ENCODE results near the gene NRIP1. TPM values are rescaled to one million over a fixed set of nuclear protein-coding genes. Genes with fewer than 3 reads are reported as not detected.

Gene NRIP1, protein sequence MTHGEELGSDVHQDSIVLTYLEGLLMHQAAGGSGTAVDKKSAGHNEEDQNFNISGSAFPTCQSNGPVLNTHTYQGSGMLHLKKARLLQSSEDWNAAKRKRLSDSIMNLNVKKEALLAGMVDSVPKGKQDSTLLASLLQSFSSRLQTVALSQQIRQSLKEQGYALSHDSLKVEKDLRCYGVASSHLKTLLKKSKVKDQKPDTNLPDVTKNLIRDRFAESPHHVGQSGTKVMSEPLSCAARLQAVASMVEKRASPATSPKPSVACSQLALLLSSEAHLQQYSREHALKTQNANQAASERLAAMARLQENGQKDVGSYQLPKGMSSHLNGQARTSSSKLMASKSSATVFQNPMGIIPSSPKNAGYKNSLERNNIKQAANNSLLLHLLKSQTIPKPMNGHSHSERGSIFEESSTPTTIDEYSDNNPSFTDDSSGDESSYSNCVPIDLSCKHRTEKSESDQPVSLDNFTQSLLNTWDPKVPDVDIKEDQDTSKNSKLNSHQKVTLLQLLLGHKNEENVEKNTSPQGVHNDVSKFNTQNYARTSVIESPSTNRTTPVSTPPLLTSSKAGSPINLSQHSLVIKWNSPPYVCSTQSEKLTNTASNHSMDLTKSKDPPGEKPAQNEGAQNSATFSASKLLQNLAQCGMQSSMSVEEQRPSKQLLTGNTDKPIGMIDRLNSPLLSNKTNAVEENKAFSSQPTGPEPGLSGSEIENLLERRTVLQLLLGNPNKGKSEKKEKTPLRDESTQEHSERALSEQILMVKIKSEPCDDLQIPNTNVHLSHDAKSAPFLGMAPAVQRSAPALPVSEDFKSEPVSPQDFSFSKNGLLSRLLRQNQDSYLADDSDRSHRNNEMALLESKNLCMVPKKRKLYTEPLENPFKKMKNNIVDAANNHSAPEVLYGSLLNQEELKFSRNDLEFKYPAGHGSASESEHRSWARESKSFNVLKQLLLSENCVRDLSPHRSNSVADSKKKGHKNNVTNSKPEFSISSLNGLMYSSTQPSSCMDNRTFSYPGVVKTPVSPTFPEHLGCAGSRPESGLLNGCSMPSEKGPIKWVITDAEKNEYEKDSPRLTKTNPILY (N-terminal part only)
- total RNA-seq, result 1 to 10 TPM; 6.1 to 6.5 TPM

DNA sequence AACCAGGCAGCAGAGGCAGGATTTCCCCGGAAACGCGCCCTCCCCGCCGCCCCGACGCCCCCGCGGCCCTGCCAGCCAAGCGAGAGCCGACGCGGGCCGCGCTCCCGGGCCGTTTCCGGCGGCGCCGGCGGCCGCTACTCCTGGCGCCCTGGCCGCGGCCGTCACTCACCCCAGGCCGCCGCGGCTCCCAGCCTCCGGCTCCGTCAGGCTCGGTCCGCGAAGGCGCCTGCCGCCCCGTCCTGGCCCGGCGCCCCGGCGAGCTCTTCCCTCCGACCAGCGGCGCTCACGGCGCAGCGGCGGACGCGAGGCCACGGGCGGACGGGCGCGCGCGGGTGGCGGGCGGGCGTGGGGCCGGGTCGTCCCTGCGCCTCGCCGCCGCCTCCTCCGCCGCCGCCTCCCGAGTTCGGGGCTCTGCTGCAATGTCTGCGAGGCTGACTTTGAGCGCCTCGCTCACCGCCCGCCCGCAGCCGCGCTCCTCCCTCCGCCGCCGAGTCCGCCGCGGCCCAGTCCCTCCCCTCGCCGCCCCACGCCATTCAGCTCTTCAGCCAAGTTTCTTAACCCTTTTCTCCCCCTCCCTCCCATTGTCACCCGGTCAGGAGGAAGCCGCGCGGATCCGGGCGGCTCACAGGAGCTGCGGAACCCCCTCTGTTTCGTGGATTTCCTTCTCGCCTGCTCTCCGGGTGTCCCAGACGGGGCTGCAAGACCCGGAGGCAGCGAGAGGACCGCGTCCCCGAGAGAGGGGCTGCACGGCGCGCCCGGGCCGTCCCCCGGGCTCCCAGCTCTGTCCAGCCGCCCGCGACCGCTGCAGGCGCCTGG, at the start of gene NRIP1:
TSS of gene NRIP1 (minus strand) at position 425 of the 816 bp plus-strand sequence. CDS start 96,808 bp downstream, outside the sequence.
- Mint-ChIP-seq H3K4me3 (peak within 1 kb of the TSS; percentile 90), H3K36me3 (ENCODE audit: low read depth) (no peaks in the 10 kb centered on the region), H3K9me3 (no peaks in the 10 kb centered on the region), H3K27ac (peak within 1 kb of the TSS; percentile 94), H3K27me3 (ENCODE audit: low read depth) (no peaks in the 10 kb centered on the region), H3K4me1 (ENCODE audit: low read depth) (peaks cover 36% of the 10 kb centered on the region)
- CTCF ChIA-PET, result interaction anchor here (2.5 kb wide), 1 partner anchor 13 kb away, joined by 9 read pairs; no protein-coding TSS in a partner anchor
- DNase-seq, result peak; percentile 71
- intact Hi-C loops (cut with micrococcal nuclease), result loop anchor here (1.0 to 5.0 kb wide), 4 partner anchors 7 to 763 kb away; partner anchors contain the start of genes HSPA13 and SAMSN1

DNA sequence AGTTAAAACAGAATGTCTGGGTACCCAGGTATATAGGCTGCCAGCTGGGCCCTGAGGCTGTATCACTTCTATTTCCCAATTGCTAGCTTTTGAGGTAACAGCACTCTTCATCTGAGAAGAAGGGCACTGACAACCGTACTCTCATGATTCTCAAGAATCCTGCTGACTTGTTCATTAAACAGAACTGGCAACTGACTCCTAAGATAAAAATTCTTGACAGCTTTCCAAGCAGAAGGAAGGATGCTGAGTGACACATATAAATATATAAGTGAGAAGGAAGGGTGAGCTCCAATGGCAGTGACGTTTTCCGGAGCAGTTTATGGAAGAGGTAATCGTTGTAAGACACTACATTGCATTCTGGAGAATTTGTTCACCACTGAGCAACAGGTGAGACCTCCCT, 48.1 kb upstream of the NRIP1 start:
- DNase-seq, result no peak
- CTCF ChIA-PET, result no interaction called here
- H3K27ac Mint-ChIP-seq, result no peak overlapping the region
- intact Hi-C loops (cut with micrococcal nuclease), result no loop called here
- H3K27me3 Mint-ChIP-seq (ENCODE audit: low read depth), result no peaks in the 10 kb centered on the region
- H3K4me1 Mint-ChIP-seq (ENCODE audit: low read depth), result no peaks in the 10 kb centered on the region
- no peaks in the 10 kb centered on the region for H3K9me3 Mint-ChIP-seq
- H3K36me3 Mint-ChIP-seq (ENCODE audit: low read depth), result no peaks in the 10 kb centered on the region
- H3K4me3 Mint-ChIP-seq, result no peak overlapping the region

DNA sequence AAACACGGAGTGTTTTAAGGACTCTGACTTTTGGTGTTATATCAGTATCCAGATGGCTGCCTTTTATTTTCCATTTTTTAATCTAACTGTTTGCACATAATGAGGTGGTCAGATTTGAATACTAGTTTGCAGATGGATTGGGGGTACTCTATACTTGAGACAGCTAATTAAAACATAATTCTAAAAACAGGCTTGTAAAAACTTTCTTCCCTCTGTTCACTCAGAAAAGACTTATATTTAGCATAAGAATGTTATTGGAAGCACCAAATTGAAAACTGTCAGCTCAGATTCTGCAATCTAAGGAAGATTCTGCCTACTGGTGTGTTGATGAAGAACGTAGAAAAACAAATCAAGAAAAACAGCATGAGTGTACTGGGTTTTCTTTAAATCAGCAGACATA, 44.0 kb upstream of the NRIP1 start:
- intact Hi-C loops (cut with micrococcal nuclease), result no loop called here
- CTCF ChIA-PET, result no interaction called here
- Mint-ChIP-seq H3K4me1 (ENCODE audit: low read depth) (no peaks in the 10 kb centered on the region), H3K4me3 (no peak overlapping the region), H3K9me3 (no peaks in the 10 kb centered on the region), H3K36me3 (ENCODE audit: low read depth) (no peaks in the 10 kb centered on the region), H3K27ac (no peak overlapping the region), H3K27me3 (ENCODE audit: low read depth) (no peaks in the 10 kb centered on the region)
- no peak for DNase-seq

DNA sequence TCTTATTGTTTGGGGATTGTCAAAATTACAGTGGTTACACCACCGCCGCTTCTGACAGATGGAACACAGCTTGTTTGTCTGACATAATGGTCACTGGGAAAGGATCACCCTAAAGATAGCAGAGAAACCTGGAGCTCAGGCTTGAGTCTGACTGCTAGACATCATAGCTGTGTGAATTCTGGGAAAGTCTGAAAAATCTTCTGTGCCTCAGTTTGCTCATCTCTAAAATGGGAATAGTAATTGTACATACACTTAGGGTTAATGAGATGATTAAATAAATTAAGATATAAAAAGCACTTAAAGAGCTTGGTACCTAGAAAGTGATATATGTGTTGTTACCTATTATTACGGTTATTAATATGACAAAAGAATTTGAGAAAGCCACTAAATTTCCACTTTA, 39.7 kb upstream of the NRIP1 start:
- no peak overlapping the region for H3K4me3 Mint-ChIP-seq
- H3K36me3 Mint-ChIP-seq (ENCODE audit: low read depth), result no peaks in the 10 kb centered on the region
- DNase-seq, result no peak
- CTCF ChIA-PET, result no interaction called here
- no peaks in the 10 kb centered on the region for H3K4me1 Mint-ChIP-seq (ENCODE audit: low read depth)
- H3K27ac Mint-ChIP-seq, result no peak overlapping the region
- no peaks in the 10 kb centered on the region for H3K9me3 Mint-ChIP-seq
- H3K27me3 Mint-ChIP-seq (ENCODE audit: low read depth), result no peaks in the 10 kb centered on the region
- intact Hi-C loops (cut with micrococcal nuclease), result no loop called here

DNA sequence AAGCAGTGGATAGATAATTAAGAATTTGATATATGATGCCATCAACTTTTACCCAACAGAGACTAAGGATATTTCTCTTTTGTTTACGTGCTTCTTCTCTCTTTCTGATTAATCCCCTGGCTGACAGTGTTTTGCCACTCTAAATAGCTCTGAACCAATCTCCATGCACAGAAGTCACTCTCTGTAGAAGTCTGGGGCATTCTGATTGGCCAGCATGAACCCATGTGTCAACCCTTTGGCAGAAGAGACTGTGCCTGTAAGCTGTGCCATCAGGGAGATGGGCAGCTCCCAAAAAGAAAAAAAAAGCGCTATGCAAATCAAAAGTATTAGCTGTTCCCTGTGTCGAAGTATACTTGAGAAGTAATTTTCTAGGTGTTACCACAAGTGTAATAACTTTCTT, 34.1 kb upstream of the NRIP1 start:
- CTCF ChIA-PET, result no interaction called here
- H3K27ac Mint-ChIP-seq, result no peak overlapping the region
- intact Hi-C loops (cut with micrococcal nuclease), result no loop called here

DNA sequence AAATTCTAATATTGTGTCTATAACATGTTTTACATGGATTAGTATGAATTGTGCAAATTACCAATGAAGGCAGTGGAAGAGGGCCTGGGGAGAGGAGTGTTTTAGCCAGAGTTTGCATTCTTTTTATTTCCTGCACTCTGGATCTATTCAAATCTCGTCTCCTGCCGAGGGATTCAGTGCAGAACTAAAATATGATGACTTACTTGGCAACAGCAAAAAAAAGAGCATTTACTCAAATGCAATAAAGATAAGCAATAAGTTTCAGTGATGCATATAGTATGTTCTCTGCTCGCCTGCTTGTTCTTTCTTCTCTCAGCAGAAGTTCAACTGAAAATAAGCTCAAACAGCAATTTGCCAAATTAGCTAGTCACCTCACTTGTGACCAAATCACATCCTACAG, 33.4 kb upstream of the NRIP1 start:
- CTCF ChIA-PET, result no interaction called here
- H3K4me3 Mint-ChIP-seq, result no peak overlapping the region
- no peaks in the 10 kb centered on the region for H3K4me1 Mint-ChIP-seq (ENCODE audit: low read depth)
- DNase-seq, result no peak
- no peaks in the 10 kb centered on the region for H3K27me3 Mint-ChIP-seq (ENCODE audit: low read depth)
- H3K9me3 Mint-ChIP-seq, result no peaks in the 10 kb centered on the region
- H3K27ac Mint-ChIP-seq, result no peak overlapping the region
- intact Hi-C loops (cut with micrococcal nuclease), result no loop called here
- no peaks in the 10 kb centered on the region for H3K36me3 Mint-ChIP-seq (ENCODE audit: low read depth)

More for the DNA sequence above, 34.1 kb upstream of the NRIP1 start:
- no peak for DNase-seq
- H3K4me3 Mint-ChIP-seq, result no peak overlapping the region
- H3K4me1 Mint-ChIP-seq (ENCODE audit: low read depth), result no peaks in the 10 kb centered on the region
- no peaks in the 10 kb centered on the region for H3K27me3 Mint-ChIP-seq (ENCODE audit: low read depth)
- no peaks in the 10 kb centered on the region for H3K9me3 Mint-ChIP-seq
- H3K36me3 Mint-ChIP-seq (ENCODE audit: low read depth), result no peaks in the 10 kb centered on the region

DNA sequence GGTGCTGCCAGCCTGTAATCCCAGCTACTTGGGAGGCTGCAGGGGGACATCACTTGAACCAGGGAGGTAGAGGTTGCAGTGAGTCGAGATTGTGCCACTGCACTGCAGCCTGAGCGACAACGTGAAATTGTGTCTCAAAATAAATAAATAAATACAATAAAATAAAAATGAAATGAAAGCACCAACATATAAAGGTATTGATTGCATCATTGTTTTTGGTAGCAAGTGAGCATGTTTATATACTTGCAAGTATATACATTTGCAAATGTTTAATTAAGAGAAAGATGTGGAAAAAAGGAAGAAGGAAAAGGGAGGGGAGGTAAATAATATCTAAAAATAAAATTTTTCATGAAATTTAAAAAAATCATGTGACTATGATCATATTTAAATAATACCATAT, 32.8 kb upstream of the NRIP1 start:
- CTCF ChIA-PET, result no interaction called here
- no peaks in the 10 kb centered on the region for H3K36me3 Mint-ChIP-seq (ENCODE audit: low read depth)
- H3K9me3 Mint-ChIP-seq, result no peaks in the 10 kb centered on the region
- H3K27me3 Mint-ChIP-seq (ENCODE audit: low read depth), result no peaks in the 10 kb centered on the region
- no peak overlapping the region for H3K4me3 Mint-ChIP-seq
- H3K27ac Mint-ChIP-seq, result no peak overlapping the region
- intact Hi-C loops (cut with micrococcal nuclease), result no loop called here
- no peaks in the 10 kb centered on the region for H3K4me1 Mint-ChIP-seq (ENCODE audit: low read depth)
- DNase-seq, result no peak

DNA sequence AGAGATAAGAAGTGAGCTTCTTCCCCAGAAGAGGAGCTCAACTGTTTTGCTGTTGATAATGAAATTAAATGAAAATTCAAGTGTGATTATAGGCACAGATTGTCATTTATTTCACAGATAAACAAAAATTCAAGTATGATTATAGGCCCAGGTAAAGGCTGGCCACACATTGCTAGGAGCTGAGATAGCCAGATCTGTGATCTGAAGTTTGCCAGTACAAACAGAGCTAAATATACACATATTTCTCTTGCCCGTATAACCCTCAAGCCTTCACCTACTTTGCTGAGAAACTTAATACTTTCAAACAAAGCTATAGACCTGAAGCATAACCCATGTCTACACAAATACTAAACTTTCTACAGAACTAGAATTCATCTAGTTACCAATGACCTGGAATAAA, 31.3 kb upstream of the NRIP1 start:
- no peaks in the 10 kb centered on the region for H3K27me3 Mint-ChIP-seq (ENCODE audit: low read depth)
- no peaks in the 10 kb centered on the region for H3K4me1 Mint-ChIP-seq (ENCODE audit: low read depth)
- CTCF ChIA-PET, result interaction anchor here (1.2 kb wide), 1 partner anchor 389 kb away, joined by 3 read pairs; no protein-coding TSS in a partner anchor
- no peaks in the 10 kb centered on the region for H3K36me3 Mint-ChIP-seq (ENCODE audit: low read depth)
- H3K9me3 Mint-ChIP-seq, result no peaks in the 10 kb centered on the region
- intact Hi-C loops (cut with micrococcal nuclease), result no loop called here
- no peak overlapping the region for H3K27ac Mint-ChIP-seq
- H3K4me3 Mint-ChIP-seq, result no peak overlapping the region
- DNase-seq, result no peak

DNA sequence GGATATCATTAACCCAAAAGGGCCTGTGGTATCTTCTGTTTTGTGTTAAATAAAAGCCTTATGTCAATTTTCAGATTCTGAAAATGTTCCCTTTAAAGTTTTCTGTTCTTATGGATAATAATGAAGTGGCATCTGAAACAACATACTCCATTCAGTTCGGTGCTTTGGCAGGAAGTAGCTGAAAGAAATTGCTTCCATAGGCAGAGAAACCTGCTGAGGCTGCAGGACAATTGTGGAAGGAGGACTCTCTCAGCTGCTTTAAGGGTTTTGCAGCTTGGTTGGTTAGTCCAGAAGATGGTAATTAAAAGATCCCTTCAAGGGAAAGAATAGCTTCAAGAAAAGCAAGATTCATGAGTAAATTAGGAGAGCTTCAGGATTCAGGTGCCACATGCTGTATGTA, 30.5 kb upstream of the NRIP1 start:
- CTCF ChIA-PET, result interaction anchor here (1.2 kb wide), 1 partner anchor 390 kb away, joined by 3 read pairs; no protein-coding TSS in a partner anchor
- no peak for DNase-seq
- no peaks in the 10 kb centered on the region for H3K4me1 Mint-ChIP-seq (ENCODE audit: low read depth)
- H3K36me3 Mint-ChIP-seq (ENCODE audit: low read depth), result no peaks in the 10 kb centered on the region
- no peaks in the 10 kb centered on the region for H3K9me3 Mint-ChIP-seq
- intact Hi-C loops (cut with micrococcal nuclease), result no loop called here
- no peak overlapping the region for H3K4me3 Mint-ChIP-seq
- H3K27me3 Mint-ChIP-seq (ENCODE audit: low read depth), result no peaks in the 10 kb centered on the region
- H3K27ac Mint-ChIP-seq, result no peak overlapping the region

DNA sequence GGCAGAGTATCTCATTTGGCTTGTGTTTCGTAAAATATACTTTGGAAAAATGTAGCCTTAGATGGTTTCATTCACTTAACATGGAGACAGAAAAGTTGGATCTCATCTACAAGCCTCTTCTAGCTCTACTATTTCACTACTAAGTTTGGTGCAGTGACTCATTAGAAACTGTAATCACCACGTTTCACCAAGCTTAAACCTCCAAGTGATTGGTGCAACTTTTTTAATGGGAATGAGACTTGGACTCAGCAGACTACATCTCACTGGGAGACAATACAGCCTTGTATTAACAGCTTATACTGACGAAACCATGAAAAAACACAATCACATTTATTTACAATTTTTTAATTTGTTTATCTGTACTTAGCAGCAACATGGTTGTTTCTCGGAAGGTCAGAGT, 29.9 kb upstream of the NRIP1 start:
- no peaks in the 10 kb centered on the region for H3K4me1 Mint-ChIP-seq (ENCODE audit: low read depth)
- no peak overlapping the region for H3K27ac Mint-ChIP-seq
- no peaks in the 10 kb centered on the region for H3K27me3 Mint-ChIP-seq (ENCODE audit: low read depth)
- H3K4me3 Mint-ChIP-seq, result no peak overlapping the region
- CTCF ChIA-PET, result interaction anchor here (0.6 kb wide), 1 partner anchor 51 kb away, joined by 3 read pairs; no protein-coding TSS in a partner anchor
- DNase-seq, result no peak
- intact Hi-C loops (cut with micrococcal nuclease), result no loop called here
- no peaks in the 10 kb centered on the region for H3K9me3 Mint-ChIP-seq
- H3K36me3 Mint-ChIP-seq (ENCODE audit: low read depth), result no peaks in the 10 kb centered on the region

DNA sequence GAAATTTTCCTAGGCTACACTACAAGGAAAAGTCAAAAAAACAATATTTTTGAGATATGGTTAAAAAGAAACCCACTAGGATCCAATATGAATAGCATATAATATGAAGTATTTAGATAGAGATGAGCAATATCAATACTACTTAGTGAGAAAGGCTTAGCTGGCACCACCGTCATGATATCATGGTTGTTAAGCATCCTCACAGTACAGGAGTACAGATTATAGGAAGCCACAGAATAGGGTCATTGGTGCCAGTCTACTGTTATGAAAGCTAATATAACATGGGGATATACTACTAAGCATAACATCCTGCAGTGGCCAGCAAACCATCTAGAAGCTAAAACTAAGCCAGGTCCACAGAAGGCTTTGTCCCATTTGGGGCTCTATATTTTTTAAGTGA, 28.4 kb upstream of the NRIP1 start:
- H3K4me3 Mint-ChIP-seq, result no peak overlapping the region
- H3K4me1 Mint-ChIP-seq (ENCODE audit: low read depth), result no peaks in the 10 kb centered on the region
- no peaks in the 10 kb centered on the region for H3K9me3 Mint-ChIP-seq
- CTCF ChIA-PET, result no interaction called here
- no peak for DNase-seq
- intact Hi-C loops (cut with micrococcal nuclease), result no loop called here
- no peaks in the 10 kb centered on the region for H3K27me3 Mint-ChIP-seq (ENCODE audit: low read depth)
- H3K27ac Mint-ChIP-seq, result no peak overlapping the region
- H3K36me3 Mint-ChIP-seq (ENCODE audit: low read depth), result no peaks in the 10 kb centered on the region

DNA sequence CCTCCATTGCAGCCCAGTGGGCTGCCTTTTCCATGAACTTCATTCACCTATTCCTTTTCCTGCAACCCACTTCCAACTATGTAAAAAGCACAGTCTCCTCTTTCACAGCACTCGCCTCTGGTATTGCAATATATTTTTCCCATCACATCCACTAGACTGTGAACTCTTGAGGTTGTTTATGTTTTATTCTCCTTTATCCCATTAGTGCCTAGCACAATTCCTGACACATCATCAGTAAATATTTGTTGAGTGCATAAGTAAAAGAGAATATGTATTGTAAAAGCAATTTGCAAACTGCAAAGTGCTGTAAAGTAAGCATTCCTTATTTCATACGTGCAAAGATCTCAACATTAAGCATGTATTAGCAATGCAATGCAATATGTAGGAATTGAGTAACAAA, 27.9 kb upstream of the NRIP1 start:
- intact Hi-C loops (cut with micrococcal nuclease), result no loop called here
- no peak for DNase-seq
- Mint-ChIP-seq H3K9me3 (no peaks in the 10 kb centered on the region), H3K27ac (no peak overlapping the region), H3K27me3 (ENCODE audit: low read depth) (no peaks in the 10 kb centered on the region), H3K4me3 (no peak overlapping the region), H3K4me1 (ENCODE audit: low read depth) (no peaks in the 10 kb centered on the region), H3K36me3 (ENCODE audit: low read depth) (no peaks in the 10 kb centered on the region)
- CTCF ChIA-PET, result no interaction called here

Measured in activated naive CD4-positive, alpha-beta T cell treated with anti-CD3 and anti-CD28 coated beads for 36 hours (primary cell).